HG03108 (cell line): ENCODE data around the gene IQCC.

Source experiments
- ATAC-seq: cut with Tn5 transposase; IDR thresholded peaks from one replicate; pipeline ENCODE4 v1.9.1; 2021; ENCODE audit warnings: moderate library complexity; ENCODE audit not compliant: unreplicated experiment

Gene IQCC

GRCh38 chr1:32195531-32195930 lies 9.9 kb upstream of the IQCC start:
- no peak for ATAC-seq

DNA sequence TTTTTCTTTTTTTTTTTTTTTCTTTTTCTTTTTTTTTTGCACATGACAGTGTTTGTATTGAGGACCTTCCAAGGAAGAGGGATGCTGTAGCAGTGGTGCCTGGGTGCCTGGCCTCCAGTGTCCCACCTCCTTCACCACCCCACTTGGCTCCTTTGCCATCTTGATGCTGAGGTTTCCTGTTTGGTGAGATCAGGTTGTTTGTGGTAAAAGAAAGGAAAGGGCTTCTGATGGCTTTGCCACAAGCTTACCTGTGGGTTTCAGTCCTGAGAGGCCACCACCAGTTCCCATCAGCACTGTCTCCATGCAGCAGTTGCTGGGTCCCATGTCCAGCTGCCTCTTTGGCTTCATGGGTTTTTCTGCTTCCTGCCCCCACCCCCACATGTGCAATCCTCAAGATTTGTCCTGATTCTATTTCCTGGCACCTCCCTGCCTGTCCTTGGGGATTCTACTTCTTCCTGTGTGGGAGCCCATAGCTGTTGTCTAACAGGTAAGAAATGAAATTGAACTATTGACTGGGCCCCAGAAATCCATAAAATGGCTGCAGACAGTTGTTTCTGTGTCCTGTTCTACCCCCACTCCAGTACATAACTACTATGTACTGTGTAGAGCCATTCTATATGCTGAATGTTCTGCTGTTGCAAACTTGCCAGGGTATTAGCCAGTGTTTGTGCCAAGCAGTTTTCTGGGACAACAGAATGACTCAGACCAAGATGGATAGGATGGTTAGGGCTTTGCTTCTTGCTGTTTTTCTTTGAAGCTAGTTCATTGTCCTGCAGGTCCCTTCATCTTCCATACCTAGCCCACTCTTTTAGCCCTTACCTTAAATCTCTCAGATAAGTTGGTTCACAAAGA lies 9.3 kb upstream of the IQCC start:
- no peak for ATAC-seq

GRCh38 chr1:32197074-32197473 lies 8.4 kb upstream of the IQCC start:
- ATAC-seq: no peak

DNA sequence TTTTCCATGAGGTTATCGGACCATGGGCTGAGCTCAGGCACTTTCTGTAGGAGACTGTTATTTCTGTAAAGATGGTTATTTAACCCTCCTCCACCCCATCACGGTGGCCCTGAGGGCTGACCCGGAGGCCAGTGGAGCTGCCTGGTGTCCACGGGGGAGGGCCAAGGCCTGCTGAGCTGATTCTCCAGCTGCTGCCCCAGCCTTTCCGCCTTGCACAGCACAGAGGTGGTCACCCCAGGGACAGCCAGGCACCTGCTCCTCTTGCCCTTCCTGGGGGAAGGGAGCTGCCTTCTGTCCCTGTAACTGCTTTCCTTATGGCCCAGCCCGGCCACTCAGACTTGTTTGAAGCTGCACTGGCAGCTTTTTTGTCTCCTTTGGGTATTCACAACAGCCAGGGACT lies 7.6 kb upstream of the IQCC start:
- ATAC-seq: no peak

- no peak for ATAC-seq
These were observed 7.0 kb upstream of the IQCC start for GRCh38 chr1:32198237-32199042.

GRCh38 chr1:32199043-32199716 lies 6.3 kb upstream of the IQCC start:
- no peak for ATAC-seq

GRCh38 chr1:32199717-32200072 lies 5.8 kb upstream of the IQCC start:
- no peak for ATAC-seq

DNA sequence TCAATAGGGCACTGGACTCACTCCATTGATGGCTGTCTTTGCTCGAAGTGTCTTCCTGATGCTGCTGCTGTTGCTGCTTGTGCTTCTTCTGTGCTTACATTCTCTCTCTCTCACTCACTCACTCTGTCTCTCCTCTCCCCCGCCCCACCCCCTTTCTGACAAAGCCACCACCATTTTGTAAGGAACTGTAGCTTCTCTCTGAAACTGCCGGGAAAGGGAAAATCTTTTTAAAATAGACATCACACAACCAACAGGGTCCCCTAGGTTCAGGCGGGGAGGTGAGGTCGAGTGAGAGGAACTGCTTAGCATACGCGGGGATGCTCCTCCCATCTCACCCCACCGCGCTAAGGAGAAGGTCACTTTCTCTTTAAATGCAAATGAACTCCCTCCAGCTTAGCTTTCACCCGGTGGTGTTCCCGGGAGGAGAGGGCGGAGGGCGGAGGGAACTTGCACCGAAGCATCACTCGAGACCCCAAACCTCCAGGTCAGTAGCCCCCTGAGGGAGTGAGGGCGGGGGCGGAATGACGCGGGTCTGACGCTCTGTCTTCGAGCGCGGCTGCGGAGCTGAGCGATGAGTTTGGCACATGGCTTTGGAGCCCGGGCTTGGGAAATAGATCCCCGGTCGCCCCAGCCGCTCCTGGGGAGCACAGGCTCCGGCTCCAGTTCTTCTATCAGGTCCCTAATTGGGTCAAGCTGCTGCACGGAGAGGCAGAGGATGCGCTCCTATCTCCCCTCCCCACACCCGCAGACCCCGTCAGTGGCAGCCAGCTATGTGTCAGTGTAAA lies 5.1 kb upstream of the IQCC start, which contains the start of gene CCDC28B:
TSS of gene CCDC28B (plus strand) at position 370 of the 785 bp plus-strand sequence. CDS start 1,341 bp downstream, outside the sequence.
- no peak for ATAC-seq

DNA sequence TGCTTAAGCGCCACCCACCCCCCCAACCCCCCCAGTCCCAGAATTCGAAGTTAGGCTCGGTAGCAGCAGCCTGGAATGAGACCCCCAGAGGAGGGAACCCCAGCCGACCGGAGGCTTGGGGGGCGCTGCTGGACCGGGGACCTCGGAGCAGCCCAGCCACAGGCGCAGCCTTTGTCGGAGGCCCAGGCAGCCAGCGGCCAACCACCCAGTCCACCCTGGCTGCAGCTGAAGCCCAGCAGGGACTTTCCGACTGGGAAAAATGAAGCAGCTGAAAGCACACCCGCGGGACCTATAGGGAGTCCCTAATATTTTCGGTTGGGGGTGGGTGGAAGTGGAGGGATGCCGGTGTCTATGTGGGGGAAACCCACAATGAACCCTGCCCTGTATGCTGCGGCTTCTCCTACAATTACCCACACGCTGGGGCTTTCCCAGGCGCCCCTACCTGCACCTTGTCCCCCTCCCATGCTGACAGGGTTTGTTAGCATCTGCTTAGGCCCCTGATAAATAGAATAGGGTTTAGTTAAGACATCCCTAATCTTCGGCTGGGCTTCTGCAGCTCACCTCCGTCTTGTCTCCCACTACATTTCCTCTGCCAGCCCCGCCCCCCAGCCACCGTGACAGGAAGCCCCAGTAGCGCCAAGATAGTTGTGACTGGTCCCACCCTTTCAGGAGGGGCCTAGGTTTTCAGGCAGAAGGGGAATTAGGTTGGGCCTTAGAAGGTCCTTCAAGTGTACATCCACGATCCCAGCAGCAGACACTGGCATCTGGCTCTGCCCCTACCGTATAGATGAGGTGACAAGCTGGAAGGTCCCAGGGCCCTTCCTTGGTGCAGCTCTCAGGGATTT lies 4.2 kb upstream of the IQCC start:
- peak; percentile 38 for ATAC-seq

DNA sequence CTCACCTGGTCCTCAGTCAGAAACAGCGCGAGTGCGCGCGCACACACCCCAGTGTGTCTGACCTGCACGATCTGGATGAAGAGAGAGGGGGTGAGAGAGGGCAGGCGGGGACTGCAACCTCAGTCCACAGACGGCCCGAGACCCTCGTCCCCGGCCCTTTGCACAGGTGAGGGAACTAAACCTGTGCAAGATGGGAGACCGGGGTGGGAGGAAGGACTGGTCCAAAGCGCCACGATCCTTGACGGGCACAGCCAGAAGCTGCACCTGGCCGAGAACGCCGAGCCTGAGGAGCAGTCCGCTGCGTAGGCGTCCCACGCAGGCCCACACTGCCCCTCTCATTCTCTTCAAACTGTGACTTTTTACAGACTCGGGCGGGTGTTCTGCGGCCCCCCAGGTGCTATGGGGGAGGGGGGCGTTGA lies 519 bp upstream of the IQCC start:
- ATAC-seq: no peak

DNA sequence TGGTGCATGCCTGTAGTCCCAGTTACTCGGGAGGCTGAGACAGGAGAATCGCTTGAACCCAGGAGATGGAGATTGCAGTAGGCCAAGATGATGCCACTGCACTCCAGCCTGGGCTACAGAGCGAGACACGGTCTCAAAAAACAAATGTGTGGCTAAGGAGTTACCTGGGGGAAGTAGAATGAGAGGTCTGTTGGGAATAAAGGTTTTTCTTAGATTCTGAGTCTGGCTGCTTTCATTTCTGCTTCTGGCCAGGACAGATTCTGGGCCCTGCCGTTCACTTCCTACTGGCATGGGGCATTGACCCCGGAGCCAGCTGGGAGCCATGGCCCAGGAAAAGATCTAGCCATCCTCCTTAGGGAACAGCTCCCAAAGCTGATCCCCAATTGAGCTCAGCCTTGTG lies 3.0 kb downstream of the IQCC start:
- no peak for ATAC-seq

- ATAC-seq: no peak
These were observed 3.4 kb downstream of the IQCC start, which contains the start of gene DCDC2B for GRCh38 chr1:32208891-32209328. Gene DCDC2B, plus strand, starts transcription at chr1:32209089. Its CDS starts 5 bp downstream, at chr1:32209094.

- ATAC-seq: no peak
These were observed 10.4 kb downstream of the IQCC start for GRCh38 chr1:32215629-32216480.

DNA sequence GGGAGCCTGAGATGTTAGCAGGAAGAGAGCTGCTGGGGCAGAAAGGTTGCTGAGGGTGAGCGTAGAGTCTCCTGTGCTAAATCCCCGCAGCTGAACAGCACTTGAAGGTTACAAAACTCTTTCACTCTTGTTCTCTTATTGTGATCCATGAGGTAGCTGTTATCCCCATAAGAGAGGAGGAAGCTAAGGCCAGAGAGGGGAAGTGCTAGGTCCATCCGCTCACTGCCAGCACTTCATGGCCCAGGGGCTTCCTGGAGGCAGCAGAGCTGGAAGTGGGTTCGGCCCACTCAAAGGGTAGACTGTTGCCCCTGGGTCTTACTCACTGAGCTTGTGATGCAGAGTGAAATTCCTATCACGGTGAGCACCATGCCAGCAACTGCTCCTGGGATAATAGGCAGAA lies 11.1 kb downstream of the IQCC start:
- no peak for ATAC-seq

- no peak for ATAC-seq
These were observed 13.6 kb downstream of the IQCC start for GRCh38 chr1:32219022-32219421.

GRCh38 chr1:32220746-32221580 lies 15.5 kb downstream of the IQCC start:
- ATAC-seq: no peak

DNA sequence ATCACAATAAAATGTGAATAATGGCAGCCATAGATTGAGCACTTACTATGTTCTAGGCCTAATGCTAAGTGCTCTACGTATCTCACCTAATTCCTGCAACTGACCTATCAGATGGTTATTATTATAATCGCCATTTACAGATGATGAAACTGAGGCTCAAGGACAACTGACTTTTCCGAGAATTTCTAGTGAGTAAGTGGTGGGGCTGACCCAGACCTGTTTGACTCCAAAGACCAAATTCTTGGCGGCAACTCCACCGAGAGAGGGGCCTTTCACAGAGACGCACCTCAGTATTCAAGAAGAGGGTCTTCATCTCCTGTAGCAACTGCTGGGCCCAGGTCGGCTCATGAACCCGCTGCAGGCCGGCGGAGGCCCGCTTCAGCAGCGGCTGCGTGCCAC lies 16.1 kb downstream of the IQCC start:
- no peak for ATAC-seq
